IMR-90 (cell line): ENCODE measurements around the gene GPR135.
A peak's percentile ranks its signal among the peaks of the same experiment; 100 is the strongest.

Source experiments
- BHLHE40 ChIP-seq: fragments of 150-350 bp; IDR thresholded peaks from 2 replicates; pipeline ENCODE4 v1.6.1; 2016; ENCODE audit warnings: mild to moderate bottlenecking, low read depth, low read length
- CEBPB ChIP-seq: IDR thresholded peaks from 2 replicates; pipeline ENCODE4 v1.6.1; 2012; ENCODE audit warnings: low read depth, low read length, improper control_type of control experiment
- CTCF ChIP-seq: conservative IDR thresholded peaks from 2 replicates; pipeline ENCODE4 v1.5.1; 2012; ENCODE audit warnings: mild to moderate bottlenecking, low read depth, low read length, improper control_type of control experiment
- ELK1 ChIP-seq: fragments of 150-350 bp; IDR thresholded peaks from 2 replicates; pipeline ENCODE4 v1.6.1; 2016; ENCODE audit warnings: low read depth, mild to moderate bottlenecking, low read length, moderate library complexity, borderline replicate concordance
- FOS ChIP-seq: fragments of 150-350 bp; IDR thresholded peaks from 2 replicates; pipeline ENCODE4 v1.6.1; 2016; ENCODE audit warnings: low read depth, low read length
- MAFK ChIP-seq: IDR thresholded peaks from 2 replicates; pipeline ENCODE4 v1.6.1; 2012; ENCODE audit warnings: low read depth, low read length, improper control_type of control experiment
- MAZ ChIP-seq: IDR thresholded peaks from 2 replicates; pipeline ENCODE4 v1.6.1; 2012; ENCODE audit warnings: low read depth, mild to moderate bottlenecking, low read length, improper control_type of control experiment, moderate library complexity, borderline replicate concordance
- POLR2A ChIP-seq: IDR thresholded peaks from 2 replicates; pipeline ENCODE4 v1.6.1; 2012; ENCODE audit warnings: mild to moderate bottlenecking, low read depth, low read length
- SMC3 ChIP-seq: fragments of 150-350 bp; IDR thresholded peaks from 2 replicates; pipeline ENCODE4 v1.6.1; 2016; ENCODE audit warnings: low read depth, mild to moderate bottlenecking, antibody characterized with exemption, low read length, moderate library complexity
- USF2 ChIP-seq: fragments of 150-350 bp; IDR thresholded peaks from 2 replicates; pipeline ENCODE4 v1.6.1; 2017; ENCODE audit warnings: mild to moderate bottlenecking, antibody characterized with exemption, low read length, low read depth

GRCh38 chr14:59438195-59438647 lies 27.0 kb downstream of the GPR135 start:
- TF ChIP-seq CEBPB, result no peak
- no peak for TF ChIP-seq CTCF
- TF ChIP-seq FOS, result peak; percentile 16; the same call in 1 of the 2 replicates
- no peak for TF ChIP-seq POLR2A
- TF ChIP-seq SMC3, result no peak
- TF ChIP-seq MAZ, result no peak
- TF ChIP-seq BHLHE40, result no peak
- no peak for TF ChIP-seq MAFK
- no peak for TF ChIP-seq ELK1
- no peak for TF ChIP-seq USF2
